Neural crest cell (in vitro differentiated cells): ENCODE results near the gene DPCD. TPM values are rescaled to one million over a fixed set of nuclear protein-coding genes. Genes with fewer than 3 reads are reported as not detected.
"Not testable (repeated sequence)": the region's sequence is repeated elsewhere in the genome, so short reads cannot be mapped to it uniquely, and the experiment has no call there.

Source experiments
- DNase-seq: peaks from one replicate; pipeline ENCODE4 v3.0.0; 2021; ENCODE audit warnings: low read depth, mixed read lengths, low spot score
- H3K27ac Mint-ChIP-seq: one replicate; pipeline ENCODE4 v1.8.0; 2021; ENCODE audit warnings: mild to moderate bottlenecking, mixed read lengths; ENCODE audit not compliant: unreplicated experiment
- H3K27me3 Mint-ChIP-seq: 2 replicates; pipeline ENCODE4 v1.8.0; 2021; ENCODE audit warnings: low read depth, mild to moderate bottlenecking, mixed read lengths
- H3K36me3 Mint-ChIP-seq: 2 replicates; pipeline ENCODE4 v1.8.0; 2021; ENCODE audit warnings: low read depth, mild to moderate bottlenecking, mixed read lengths
- H3K4me1 Mint-ChIP-seq: 2 replicates; pipeline ENCODE4 v1.8.0; 2021; ENCODE audit warnings: mixed read lengths
- H3K4me3 Mint-ChIP-seq: one replicate; pipeline ENCODE4 v1.8.0; 2021; ENCODE audit warnings: mild to moderate bottlenecking, mixed read lengths
- H3K9me3 Mint-ChIP-seq: 2 replicates; pipeline ENCODE4 v1.8.0; 2021; ENCODE audit warnings: mixed read lengths
- total RNA-seq: library from RNA; stranded (reverse); gene quantifications from 2 replicates; pipeline ENCODE4 v1.2.1, GENCODE V29; 2021
- TF ChIP-seq, protein P1 (sequence below): fragments of 200-600 bp; sonication (generic); conservative IDR thresholded peaks from 2 replicates; pipeline ENCODE4 v1.5.0; 2021; ENCODE audit warnings: antibody characterized with exemption, mild to moderate bottlenecking

Gene DPCD
- total RNA-seq, 1 donor from 2014 or later: 29.6 TPM

DNA sequence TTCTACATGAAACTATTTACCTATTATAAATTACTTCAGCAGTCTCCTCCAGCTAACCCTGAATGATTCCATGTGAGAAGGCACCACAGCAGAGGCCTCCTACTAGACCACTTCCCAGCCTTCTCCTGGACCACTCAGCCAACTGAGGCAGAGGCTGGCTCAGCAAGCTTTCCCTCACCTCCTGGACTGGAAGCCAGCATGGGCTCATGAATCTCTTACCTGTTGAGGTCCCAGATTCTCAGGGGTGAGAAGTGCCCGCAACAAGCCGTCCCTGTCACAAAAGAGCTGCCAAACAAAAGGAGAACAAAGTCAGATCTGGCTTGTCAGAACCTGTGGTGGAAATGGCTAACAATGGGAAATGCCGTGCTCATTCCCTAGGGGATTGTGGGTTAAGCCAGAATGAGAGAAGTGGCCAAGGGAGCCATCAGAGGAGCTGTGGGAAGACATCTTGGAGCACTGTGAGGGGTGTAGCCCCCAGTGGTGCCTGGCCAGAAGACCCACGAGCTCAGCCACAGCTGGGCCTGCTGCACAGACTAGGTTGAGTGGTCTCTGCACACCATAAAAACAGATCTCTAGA is 36.5 kb downstream of the DPCD start:
- Mint-ChIP-seq H3K27me3 (peaks cover 10% of the 10 kb centered on the region), H3K36me3 (peaks cover 8% of the 10 kb centered on the region), H3K4me1 (peaks cover 2% of the 10 kb centered on the region), H3K9me3 (no peaks in the 10 kb centered on the region), H3K27ac (no peak overlapping the region), H3K4me3 (no peak overlapping the region)
- TF ChIP-seq, protein P1, sequence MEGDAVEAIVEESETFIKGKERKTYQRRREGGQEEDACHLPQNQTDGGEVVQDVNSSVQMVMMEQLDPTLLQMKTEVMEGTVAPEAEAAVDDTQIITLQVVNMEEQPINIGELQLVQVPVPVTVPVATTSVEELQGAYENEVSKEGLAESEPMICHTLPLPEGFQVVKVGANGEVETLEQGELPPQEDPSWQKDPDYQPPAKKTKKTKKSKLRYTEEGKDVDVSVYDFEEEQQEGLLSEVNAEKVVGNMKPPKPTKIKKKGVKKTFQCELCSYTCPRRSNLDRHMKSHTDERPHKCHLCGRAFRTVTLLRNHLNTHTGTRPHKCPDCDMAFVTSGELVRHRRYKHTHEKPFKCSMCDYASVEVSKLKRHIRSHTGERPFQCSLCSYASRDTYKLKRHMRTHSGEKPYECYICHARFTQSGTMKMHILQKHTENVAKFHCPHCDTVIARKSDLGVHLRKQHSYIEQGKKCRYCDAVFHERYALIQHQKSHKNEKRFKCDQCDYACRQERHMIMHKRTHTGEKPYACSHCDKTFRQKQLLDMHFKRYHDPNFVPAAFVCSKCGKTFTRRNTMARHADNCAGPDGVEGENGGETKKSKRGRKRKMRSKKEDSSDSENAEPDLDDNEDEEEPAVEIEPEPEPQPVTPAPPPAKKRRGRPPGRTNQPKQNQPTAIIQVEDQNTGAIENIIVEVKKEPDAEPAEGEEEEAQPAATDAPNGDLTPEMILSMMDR: no peak
- no peak for DNase-seq

DNA sequence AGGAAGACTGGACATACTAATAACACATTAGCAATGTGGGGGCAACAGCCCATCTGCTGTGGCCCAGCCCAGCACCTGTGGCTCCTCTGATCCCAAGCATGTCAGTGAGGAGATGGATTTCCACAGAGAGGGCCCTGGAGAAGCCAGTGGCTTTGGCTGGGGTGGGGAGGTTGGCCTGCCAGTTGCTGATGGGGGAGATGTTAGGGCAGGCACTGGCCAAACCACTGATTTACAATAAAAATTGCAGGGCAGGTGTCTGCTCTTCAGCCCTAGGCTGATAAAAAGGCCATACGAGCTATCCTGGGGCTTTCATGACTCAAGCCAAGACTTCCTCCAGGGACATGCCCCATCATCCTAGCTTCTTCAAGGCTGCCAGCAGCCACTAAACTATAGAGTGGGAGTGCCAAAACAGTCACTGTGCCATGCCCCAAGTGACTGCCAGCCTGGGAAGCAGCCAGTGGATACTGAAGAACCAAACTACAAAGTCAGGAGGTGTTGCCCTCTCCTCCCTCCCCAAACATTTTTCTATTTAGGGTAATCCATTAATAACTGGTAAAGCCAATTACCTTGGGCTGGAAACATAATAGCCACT is 37.8 kb downstream of the DPCD start:
- no peak for DNase-seq
- no peaks in the 10 kb centered on the region for H3K9me3 Mint-ChIP-seq
- H3K27ac Mint-ChIP-seq: no peak overlapping the region
- H3K27me3 Mint-ChIP-seq: peaks cover 7% of the 10 kb centered on the region
- peaks cover 8% of the 10 kb centered on the region for H3K36me3 Mint-ChIP-seq
- no peak overlapping the region for H3K4me3 Mint-ChIP-seq
- H3K4me1 Mint-ChIP-seq: peaks cover 13% of the 10 kb centered on the region
- TF ChIP-seq, protein P1: no peak

DNA sequence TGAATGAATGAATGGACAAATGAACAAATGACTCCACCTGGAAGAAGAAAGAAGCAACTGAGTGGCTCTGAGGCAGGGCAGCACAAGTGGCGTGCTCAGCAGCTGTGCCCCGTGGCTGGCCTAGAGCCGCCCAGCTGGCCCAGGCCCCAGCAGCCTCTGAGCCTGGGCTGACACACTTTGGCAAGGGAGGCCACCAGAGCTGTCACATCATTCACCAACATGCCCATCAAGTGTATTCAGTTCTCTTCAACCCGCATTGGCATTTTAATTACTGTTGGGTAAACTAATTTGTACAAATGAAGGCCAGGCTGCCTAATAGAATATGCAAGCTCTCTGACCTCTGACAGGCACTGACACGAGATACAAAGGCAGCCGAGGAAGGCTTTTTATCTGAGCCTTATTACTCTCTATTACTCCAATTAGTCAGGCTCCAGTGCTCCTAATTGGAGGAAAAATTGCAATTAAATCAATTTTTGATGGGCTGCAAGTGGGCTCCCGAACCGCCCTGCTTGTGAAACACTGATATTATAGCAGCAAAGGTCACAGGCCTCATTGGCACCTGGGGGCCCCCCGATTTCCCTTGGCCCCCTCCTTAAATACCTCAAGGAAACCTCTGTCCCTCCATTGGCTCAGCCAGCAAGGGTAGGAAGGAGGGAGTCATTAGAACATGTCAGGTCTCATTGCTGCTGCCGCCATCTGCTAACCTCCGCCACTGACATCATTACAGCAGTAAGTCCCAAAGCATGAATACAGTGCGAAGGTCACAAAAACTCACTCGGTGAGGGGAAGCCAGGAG is 41.9 kb downstream of the DPCD start:
- Mint-ChIP-seq H3K27ac (no peak overlapping the region), H3K27me3 (peaks cover 4% of the 10 kb centered on the region), H3K4me1 (peaks cover 13% of the 10 kb centered on the region), H3K9me3 (no peaks in the 10 kb centered on the region), H3K36me3 (no peaks in the 10 kb centered on the region), H3K4me3 (no peak overlapping the region)
- TF ChIP-seq, protein P1: no peak
- no peak for DNase-seq

DNA sequence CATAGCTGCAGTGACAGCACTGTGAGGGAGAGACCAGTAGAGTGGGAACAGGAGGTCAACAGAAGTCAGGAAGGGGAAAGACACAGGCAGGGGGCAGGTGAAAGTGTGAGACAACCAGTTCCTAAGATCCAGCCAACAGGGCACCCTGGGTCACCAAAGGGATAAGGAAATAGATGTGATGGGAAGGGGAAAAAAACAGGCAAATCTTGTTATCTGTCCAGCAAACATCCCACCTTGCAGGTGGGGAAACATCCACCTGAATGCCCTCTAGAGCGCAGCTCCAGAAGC is 42.5 kb downstream of the DPCD start:
- TF ChIP-seq, protein P1: no peak
- Mint-ChIP-seq H3K4me1 (peaks cover 13% of the 10 kb centered on the region), H3K4me3 (no peak overlapping the region), H3K27me3 (peaks cover 3% of the 10 kb centered on the region), H3K27ac (no peak overlapping the region), H3K9me3 (no peaks in the 10 kb centered on the region), H3K36me3 (peaks cover 2% of the 10 kb centered on the region)
- DNase-seq: no peak

DNA sequence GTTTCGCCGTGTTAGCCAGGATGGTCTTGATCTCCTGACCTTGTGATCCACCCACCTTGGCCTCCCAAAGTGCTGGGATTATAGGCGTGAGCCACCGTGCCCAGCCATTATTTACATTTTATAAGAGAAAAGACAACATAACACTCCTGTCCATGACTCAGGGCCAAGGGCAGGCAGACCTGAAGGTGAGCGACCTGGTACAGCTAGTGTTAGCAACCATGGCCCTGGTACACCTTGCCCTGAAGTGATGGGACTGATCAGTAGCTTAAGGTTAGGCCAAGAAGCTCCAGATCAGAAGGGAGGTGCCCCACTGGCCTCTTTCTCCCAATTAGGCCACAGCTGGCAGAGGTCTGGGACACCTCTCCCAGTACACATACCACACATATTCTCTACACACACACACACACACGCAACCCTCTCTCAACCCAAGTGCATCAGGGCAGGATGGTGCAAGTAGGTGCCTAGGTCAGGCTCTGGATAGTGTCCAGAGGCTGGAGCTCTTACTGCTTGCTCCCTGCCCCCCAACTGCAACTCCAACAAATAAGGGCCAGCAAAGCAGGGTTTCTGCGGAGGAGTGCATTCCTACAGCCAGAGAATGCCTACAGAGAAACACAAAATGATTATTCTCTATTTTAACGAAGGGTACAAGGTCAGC is 43.8 kb downstream of the DPCD start:
- H3K4me3 Mint-ChIP-seq: no peak overlapping the region
- no peak for DNase-seq
- no peaks in the 10 kb centered on the region for H3K9me3 Mint-ChIP-seq
- peaks cover 4% of the 10 kb centered on the region for H3K36me3 Mint-ChIP-seq
- TF ChIP-seq, protein P1: no peak
- H3K27me3 Mint-ChIP-seq: peaks cover 3% of the 10 kb centered on the region
- H3K27ac Mint-ChIP-seq: no peak overlapping the region
- peaks cover 13% of the 10 kb centered on the region for H3K4me1 Mint-ChIP-seq

DNA sequence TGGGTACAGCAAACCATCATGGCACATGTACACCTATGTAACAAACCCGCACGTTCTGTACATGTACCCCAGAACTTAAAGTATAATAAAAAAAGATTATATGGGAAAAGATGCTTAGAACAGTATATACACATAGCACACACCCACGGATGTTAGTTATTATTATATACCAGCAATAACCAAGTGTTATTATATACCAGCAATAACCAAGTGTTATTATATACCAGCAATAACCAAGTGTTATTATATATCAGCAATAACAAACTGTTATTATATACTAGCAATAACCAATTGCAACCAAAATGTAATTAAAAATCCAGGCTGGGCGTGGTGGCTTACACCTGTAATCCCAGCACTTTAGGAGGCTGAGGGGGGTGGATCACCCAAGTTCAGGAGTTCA is 45.4 kb downstream of the DPCD start:
- not testable (repeated sequence) for H3K4me3 Mint-ChIP-seq

More for the DNA sequence above, 45.4 kb downstream of the DPCD start:
- H3K27me3 Mint-ChIP-seq, H3K9me3 Mint-ChIP-seq, H3K27ac Mint-ChIP-seq, DNase-seq: not testable (repeated sequence)
- peaks cover 11% of the 10 kb centered on the region for H3K36me3 Mint-ChIP-seq
- peaks cover 13% of the 10 kb centered on the region for H3K4me1 Mint-ChIP-seq
